K562 (cell line): ENCODE results near the gene SEZ6L. TPM values are rescaled to one million over a fixed set of nuclear protein-coding genes. Genes with fewer than 3 reads are reported as not detected.

ENCODE experiments used
- C11orf30 ChIP-seq: fragments of 450-650 bp; IDR thresholded peaks from 2 replicates; pipeline ENCODE4 v1.6.1; 2016; ENCODE audit warnings: low read depth, mild to moderate bottlenecking
- CBX8 ChIP-seq: fragments of 200-600 bp; sonication (generic); IDR thresholded peaks from 2 replicates; pipeline ENCODE4 v1.6.1; 2012; ENCODE audit warnings: borderline replicate concordance, mixed run types, low read depth, mild to moderate bottlenecking, moderate library complexity, mixed read lengths, low read length, control low read depth, inconsistent platforms; ENCODE audit not compliant: poor library complexity, severe bottlenecking; ENCODE audit errors: extremely low read depth
- CHD1 ChIP-seq: fragments of 200-600 bp; sonication (generic); IDR thresholded peaks from one replicate; pipeline ENCODE4 v1.6.1; 2012; ENCODE audit warnings: mild to moderate bottlenecking, moderate library complexity, low read length, inconsistent platforms
- HDAC8 ChIP-seq: fragments of 450-650 bp; IDR thresholded peaks from 2 replicates; pipeline ENCODE4 v1.6.1; 2016; ENCODE audit warnings: mild to moderate bottlenecking, missing genetic modification characterization, moderate library complexity, missing compliant biosample characterization
- KAT8 ChIP-seq: fragments of 450-650 bp; IDR thresholded peaks from 2 replicates; pipeline ENCODE4 v1.6.1; 2016; ENCODE audit warnings: low read depth, mild to moderate bottlenecking
- RBM39 ChIP-seq: fragments of 200-400 bp; formaldehyde crosslinking; optimal IDR thresholded peaks from 2 replicates; pipeline ENCODE3; 2018; ENCODE audit warnings: low read depth, low read length
- TCF15 ChIP-seq: fragments of 250-450 bp; sonication (Bioruptor Pico); IDR thresholded peaks from 2 replicates; pipeline ENCODE4 v1.8.0; 2022; ENCODE audit warnings: moderate library complexity, mild to moderate bottlenecking, inconsistent platforms
- ZNF232 ChIP-seq: sonication (generic); formaldehyde crosslinking; IDR thresholded peaks from 2 replicates; pipeline ENCODE4 v1.8.0; 2022; ENCODE audit warnings: mild to moderate bottlenecking, missing genetic modification reagents
- polyA plus RNA-seq, 8 experiments: library from polyadenylated mRNA; depleted of rRNA in 4 of 8; stranded (reverse) in 5 of 8; unstranded in 3 of 8; fragments of >200 nt; fragmentation: Nextera tagmentation in 2 of 8; fragmentation: Illumina TruSeq in 1 of 8; extraction: Ambion mirVana in 2 of 8; extraction: Trizol in 1 of 8; gene quantifications; 2 replicates each; pipeline versions ENCODE4 v1.2.1 to v1.2.3, GENCODE V29; 2011 to 2014; ENCODE audit warnings: inconsistent platforms in 1 of 8, missing spikeins in 1 of 8
- total RNA-seq, 7 experiments: library from RNA; depleted of rRNA in 6 of 7; stranded (reverse); fragments of >200 nt in 6 of 7; fragmentation: Illumina TruSeq in 2 of 7; extraction: Trizol in 2 of 7; gene quantifications; 2 replicates each; pipeline versions ENCODE4 v1.2.1 to v1.2.3, GENCODE V29; 2011 to 2021; ENCODE audit warnings: low replicate concordance in 1 of 7
- TF ChIP-seq, protein P1 (sequence below): fragments of 450-650 bp; IDR thresholded peaks from 2 replicates; pipeline ENCODE4 v1.6.1; 2018; ENCODE audit not compliant: partially characterized antibody

SEZ6L gene
- total and polyA plus RNA-seq, 9 of the 15 experiments (the other 6 are each of a cell fraction or from before 2014, with no cell fraction given) = not detected

GRCh38 chr22:26281941-26282340 is 112.7 kb downstream of the SEZ6L start (continued):
- TF ChIP-seq, protein P1, sequence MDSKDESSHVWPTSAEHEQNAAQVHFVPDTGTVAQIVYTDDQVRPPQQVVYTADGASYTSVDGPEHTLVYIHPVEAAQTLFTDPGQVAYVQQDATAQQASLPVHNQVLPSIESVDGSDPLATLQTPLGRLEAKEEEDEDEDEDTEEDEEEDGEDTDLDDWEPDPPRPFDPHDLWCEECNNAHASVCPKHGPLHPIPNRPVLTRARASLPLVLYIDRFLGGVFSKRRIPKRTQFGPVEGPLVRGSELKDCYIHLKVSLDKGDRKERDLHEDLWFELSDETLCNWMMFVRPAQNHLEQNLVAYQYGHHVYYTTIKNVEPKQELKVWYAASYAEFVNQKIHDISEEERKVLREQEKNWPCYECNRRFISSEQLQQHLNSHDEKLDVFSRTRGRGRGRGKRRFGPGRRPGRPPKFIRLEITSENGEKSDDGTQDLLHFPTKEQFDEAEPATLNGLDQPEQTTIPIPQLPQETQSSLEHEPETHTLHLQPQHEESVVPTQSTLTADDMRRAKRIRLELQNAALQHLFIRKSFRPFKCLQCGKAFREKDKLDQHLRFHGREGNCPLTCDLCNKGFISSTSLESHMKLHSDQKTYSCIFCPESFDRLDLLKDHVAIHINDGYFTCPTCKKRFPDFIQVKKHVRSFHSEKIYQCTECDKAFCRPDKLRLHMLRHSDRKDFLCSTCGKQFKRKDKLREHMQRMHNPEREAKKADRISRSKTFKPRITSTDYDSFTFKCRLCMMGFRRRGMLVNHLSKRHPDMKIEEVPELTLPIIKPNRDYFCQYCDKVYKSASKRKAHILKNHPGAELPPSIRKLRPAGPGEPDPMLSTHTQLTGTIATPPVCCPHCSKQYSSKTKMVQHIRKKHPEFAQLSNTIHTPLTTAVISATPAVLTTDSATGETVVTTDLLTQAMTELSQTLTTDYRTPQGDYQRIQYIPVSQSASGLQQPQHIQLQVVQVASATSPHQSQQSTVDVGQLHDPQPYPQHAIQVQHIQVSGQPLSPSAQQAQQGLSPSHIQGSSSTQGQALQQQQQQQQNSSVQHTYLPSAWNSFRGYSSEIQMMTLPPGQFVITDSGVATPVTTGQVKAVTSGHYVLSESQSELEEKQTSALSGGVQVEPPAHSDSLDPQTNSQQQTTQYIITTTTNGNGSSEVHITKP = no peak
- TF ChIP-seq ZNF232 (CRISPR knock-in tag) (no peak), CBX8 (no peak), TCF15 (no peak), KAT8 (no peak), HDAC8 (tag) (no peak), C11orf30 (no peak), RBM39 (no peak), CHD1 (no peak)
